ACHN (cell line): ENCODE results near the gene DNMT3A.
A peak's percentile ranks its signal among the peaks of the same experiment; 100 is the strongest.

ENCODE experiments used
- DNase-seq: peaks from one replicate; pipeline ENCODE4 v3.0.0-alpha.2; 2015
- in situ Hi-C: cut with HindIII; loops from 2 replicates; pipeline ENCODE4 v1.10.0; 2017; ENCODE audit warnings: low sequenced_read_pairs, low pct_ligation_motif_present, low pct_unique_long_range_greater_than_20kb

DNMT3A gene

GRCh38 chr2:25356088-25356487 lies 14.4 kb upstream of the DNMT3A start:
- in situ Hi-C loops, result no loop called here
- DNase-seq, result no peak

DNA sequence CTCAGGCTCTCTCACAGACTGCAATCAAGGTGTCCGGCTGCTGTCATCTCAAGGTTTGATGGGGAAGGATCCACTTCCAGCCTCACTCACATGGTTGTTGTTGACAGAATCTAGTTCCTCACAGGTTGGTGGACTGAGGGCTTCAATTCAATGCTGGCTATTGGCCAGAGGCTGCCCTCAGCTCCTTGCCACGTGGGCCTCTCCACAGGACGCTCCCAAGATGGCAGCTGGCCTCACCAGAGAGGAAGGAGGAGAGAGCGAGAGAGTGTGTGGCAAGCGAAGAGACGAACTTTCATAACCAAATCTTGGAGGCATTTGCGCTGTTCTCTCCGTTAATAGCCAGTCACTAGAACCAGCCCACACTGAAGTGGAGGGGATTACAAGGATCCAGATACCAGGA lies 13.5 kb upstream of the DNMT3A start:
- no peak for DNase-seq
- in situ Hi-C loops, result no loop called here

DNA sequence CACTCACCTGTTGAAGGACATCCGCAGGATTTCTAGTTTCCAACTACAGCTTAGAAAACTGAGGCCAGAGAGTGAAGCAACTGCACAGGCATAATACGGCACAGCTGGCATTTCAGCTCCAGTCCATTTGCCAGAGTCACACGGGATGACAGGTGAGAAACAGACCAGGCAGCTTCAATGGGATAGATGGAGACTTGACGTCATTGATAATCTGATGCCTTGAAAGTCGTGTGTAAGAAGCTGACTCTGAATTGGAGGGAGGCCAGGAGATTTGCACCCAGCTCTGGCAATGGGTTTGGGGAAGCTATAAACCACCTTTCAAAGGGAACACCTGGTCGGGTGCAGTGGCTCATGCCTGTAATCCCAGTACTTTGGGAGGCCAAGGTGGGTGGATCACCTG lies 12.4 kb upstream of the DNMT3A start:
- no peak for DNase-seq
- in situ Hi-C loops, result no loop called here

- in situ Hi-C loops, result no loop called here
- DNase-seq, result no peak
Measured at GRCh38 chr2:25349397-25349796, 7.7 kb upstream of the DNMT3A start.

GRCh38 chr2:25347846-25348245 lies 6.1 kb upstream of the DNMT3A start:
- in situ Hi-C loops, result no loop called here
- DNase-seq, result no peak

- no peak for DNase-seq
- in situ Hi-C loops, result no loop called here
Measured at GRCh38 chr2:25347205-25347815, 5.6 kb upstream of the DNMT3A start.

- DNase-seq, result no peak
Measured at GRCh38 chr2:25343187-25343825, 1.6 kb upstream of the DNMT3A start.

DNA sequence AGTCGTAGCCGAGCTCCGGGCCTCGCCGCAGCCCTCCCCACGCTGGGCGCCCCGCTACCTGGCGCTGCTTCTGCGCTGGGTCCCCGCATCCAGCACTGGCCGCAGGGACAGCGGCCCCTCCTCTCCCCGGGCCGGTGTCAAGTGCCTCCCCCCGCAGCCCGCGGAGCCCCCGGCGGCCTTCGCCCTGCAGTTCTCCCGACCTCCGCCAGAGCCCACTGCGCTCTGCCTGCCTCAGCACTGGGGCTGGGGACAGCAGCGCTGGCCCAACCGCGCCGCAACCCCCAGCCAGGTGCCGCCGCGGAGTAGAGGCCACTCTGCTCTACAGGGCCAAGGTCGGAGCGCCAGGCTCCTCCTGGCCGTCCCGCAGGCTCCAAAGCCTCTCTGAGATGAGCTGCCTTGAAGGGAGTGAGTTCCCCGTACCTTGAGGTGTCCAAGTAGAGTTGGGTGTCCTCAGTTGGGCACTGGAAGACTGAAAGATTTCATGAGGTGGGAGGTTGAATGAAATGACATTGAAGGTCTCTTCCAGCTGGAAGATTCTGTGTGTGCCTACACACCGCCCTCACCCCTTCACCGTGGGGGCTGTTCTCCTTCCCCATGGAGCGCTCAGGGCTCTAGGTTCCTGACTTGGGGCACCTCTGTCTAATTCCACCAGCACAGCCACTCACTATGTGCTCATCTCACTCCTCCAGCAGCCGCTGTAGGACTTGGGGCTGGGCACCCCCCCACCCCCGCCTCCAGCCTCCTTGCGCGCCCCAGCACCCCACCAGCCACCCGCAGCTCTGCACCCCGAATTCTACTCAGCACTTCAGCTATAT lies 854 bp upstream of the DNMT3A start:
- DNase-seq, result peak; percentile 91
- in situ Hi-C loops, result no loop called here

More at GRCh38 chr2:25343187-25343825, 1.6 kb upstream of the DNMT3A start:
- in situ Hi-C loops, result no loop called here

GRCh38 chr2:25341011-25341727 lies 556 bp downstream of the DNMT3A start:
- peak; percentile 48 for DNase-seq
- in situ Hi-C loops, result no loop called here

DNA sequence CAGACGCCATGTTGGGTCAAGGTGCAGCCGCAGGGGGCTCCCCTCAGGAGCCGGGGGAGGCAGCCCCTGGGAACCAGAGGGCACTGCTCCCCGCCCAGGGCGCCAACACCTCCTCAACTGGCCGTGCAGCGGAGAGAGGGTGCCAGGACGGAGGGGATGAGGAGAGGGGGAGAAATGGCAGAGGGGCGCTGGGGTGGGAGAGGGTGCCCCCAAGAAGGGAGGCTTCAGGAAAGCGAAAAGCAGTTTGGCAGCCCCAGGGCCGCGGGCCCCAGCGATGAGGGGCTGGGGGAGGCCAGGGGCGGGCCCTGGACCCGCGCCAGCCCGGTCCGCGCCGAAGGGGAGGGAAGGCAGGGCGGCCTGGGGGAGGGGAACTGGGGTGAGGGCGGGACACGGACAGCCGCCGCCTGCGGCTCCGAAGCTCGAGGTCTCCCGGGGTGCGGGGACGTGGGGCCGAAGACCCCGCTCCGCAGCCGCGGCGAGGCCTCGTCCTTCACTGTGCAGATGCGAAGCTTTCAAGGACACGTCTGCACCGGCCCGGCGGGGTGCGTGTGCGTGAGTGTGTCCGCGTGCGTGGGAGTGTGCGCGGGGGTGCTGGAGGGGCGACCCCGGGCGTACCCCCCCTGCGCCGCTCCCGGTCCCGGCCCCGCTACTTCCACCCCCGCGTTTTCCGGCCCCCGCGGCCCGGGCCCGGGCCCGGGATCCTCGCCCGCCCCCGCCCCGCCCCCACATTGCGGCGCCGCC lies 1.4 kb downstream of the DNMT3A start:
- DNase-seq, result no peak
- in situ Hi-C loops, result no loop called here

GRCh38 chr2:25339791-25340180 lies 1.9 kb downstream of the DNMT3A start:
- in situ Hi-C loops, result no loop called here
- no peak for DNase-seq

- in situ Hi-C loops, result no loop called here
Measured at GRCh38 chr2:25339211-25339674, 2.5 kb downstream of the DNMT3A start.

GRCh38 chr2:25338401-25338800 lies 3.3 kb downstream of the DNMT3A start:
- in situ Hi-C loops, result no loop called here
- no peak for DNase-seq

More at GRCh38 chr2:25339211-25339674, 2.5 kb downstream of the DNMT3A start:
- DNase-seq, result no peak

GRCh38 chr2:25337891-25338290 lies 3.8 kb downstream of the DNMT3A start:
- in situ Hi-C loops, result no loop called here
- DNase-seq, result no peak

- DNase-seq, result no peak
- in situ Hi-C loops, result no loop called here
Measured at GRCh38 chr2:25337276-25337675, 4.4 kb downstream of the DNMT3A start.

DNA sequence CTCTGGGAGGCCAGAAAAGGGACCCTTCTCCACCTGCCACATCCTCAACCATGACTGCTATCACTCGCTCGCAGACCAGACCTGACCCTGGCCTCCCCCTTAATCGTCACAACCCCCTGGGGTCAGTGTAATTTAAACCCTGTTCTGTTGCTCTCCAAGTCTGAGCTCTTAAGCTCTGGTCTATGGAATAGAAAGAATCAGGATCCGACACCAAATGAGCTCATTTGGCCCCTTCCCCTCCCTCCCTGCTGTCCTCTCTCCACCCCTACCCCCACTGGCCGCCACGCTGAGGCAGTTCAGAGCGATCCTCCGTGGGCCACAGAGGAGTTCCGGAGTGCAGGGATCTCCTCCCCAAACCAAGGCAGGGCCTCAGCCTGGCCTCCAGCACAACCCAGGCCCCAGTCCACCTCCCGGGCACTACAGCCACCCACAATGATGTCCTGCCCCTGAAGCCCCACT lies 5.3 kb downstream of the DNMT3A start:
- in situ Hi-C loops, result no loop called here
- DNase-seq, result no peak

DNA sequence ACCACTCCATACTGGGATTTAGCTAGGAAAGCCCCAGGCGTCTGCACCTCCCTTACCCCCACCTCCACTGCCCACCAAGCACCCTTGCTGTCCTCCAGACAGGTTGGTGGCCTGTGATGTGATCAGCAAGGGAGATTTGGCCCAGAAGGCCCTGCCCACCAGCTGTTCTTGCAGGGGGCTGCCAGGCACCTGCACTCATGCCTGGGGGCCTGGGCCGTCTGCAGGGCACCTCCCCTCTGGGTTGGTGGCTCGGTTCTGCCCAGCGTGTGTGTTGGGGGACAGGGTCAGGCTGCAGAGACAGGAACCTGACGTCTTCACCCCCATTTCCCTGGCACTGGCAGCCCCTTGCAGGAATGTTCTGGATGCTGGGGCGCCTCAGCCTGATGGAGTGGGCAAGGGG lies 5.8 kb downstream of the DNMT3A start:
- in situ Hi-C loops, result no loop called here
- DNase-seq, result no peak

DNA sequence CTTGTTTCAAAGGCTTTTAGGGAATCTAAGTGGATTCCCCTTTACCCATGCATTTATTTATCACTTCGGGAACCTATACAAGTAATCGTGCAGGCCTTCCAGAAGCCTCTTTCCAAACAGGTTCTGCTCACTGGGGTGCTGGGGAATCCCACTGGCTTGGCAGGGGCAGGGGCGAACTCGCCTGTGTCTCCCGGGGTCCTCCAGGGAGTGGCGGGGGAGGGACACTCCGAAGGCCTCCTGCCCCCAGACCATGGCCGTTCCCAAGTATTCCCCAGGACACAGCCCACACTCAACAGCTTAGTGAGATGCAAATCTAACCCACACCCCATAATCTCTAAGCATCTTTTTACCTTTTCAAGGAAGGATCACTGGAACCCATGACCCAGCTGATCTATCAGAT lies 6.5 kb downstream of the DNMT3A start:
- DNase-seq, result no peak

More for the DNA sequence above, 6.5 kb downstream of the DNMT3A start:
- in situ Hi-C loops, result no loop called here
